Natural killer cell (primary cell): Measurements from ENCODE around the gene CHSY1. TPM values are rescaled to one million over a fixed set of nuclear protein-coding genes. Genes with fewer than 3 reads are reported as not detected.

Experiments used
- ATAC-seq, 3 donors: fragments of 150-1000 bp in 2 of 3; fragments of 200-7000 bp in 1 of 3; cut with Tn5 transposase; 1 replicate in 1 of 3; 2 replicates in 2 of 3; pipeline ENCODE4 v1.10.0; 2021; ENCODE audit warnings: mild to moderate bottlenecking in 2 of 3, moderate library complexity in 2 of 3
- DNase-seq, 2 donors: peaks; one replicate each; pipeline versions ENCODE4 v3.0.0 to v3.0.0-alpha.2; 2013 to 2021; ENCODE audit warnings: mixed read lengths in 1 of 2
- H3K27ac ChIP-seq: one replicate; pipeline ENCODE4 v1.5.1; 2013; ENCODE audit warnings: mild to moderate bottlenecking, low read length
- H3K27me3 ChIP-seq: one replicate; pipeline ENCODE4 v1.6.1; 2013; ENCODE audit warnings: low read length; ENCODE audit not compliant: control insufficient read depth, insufficient read depth
- H3K36me3 ChIP-seq: one replicate; pipeline ENCODE4 v1.6.1; 2013; ENCODE audit warnings: low read length; ENCODE audit not compliant: control insufficient read depth, insufficient read depth
- H3K4me1 ChIP-seq: one replicate; pipeline ENCODE4 v1.6.1; 2013; ENCODE audit warnings: low read length; ENCODE audit not compliant: control insufficient read depth, insufficient read depth
- H3K4me3 ChIP-seq: one replicate; pipeline ENCODE4 v1.5.1; 2013; ENCODE audit warnings: low read length
- H3K9me3 ChIP-seq: one replicate; pipeline ENCODE4 v1.6.1; 2013; ENCODE audit warnings: low read length; ENCODE audit not compliant: control insufficient read depth, insufficient read depth
- H3K27ac Mint-ChIP-seq, 2 donors: one replicate each; pipeline ENCODE4 v1.8.0; 2022; ENCODE audit warnings: mild to moderate bottlenecking in 2 of 2, mixed read lengths in 2 of 2, moderate library complexity in 1 of 2
- H3K27me3 Mint-ChIP-seq, 2 donors: one replicate each; pipeline ENCODE4 v1.8.0; 2022; ENCODE audit warnings: low read depth in 2 of 2, mixed read lengths in 2 of 2
- H3K36me3 Mint-ChIP-seq: one replicate; pipeline ENCODE4 v1.8.0; 2022; ENCODE audit warnings: mixed read lengths
- H3K4me1 Mint-ChIP-seq, 2 donors: one replicate each; pipeline ENCODE4 v1.8.0; 2022; ENCODE audit warnings: mixed read lengths in 2 of 2
- H3K4me3 Mint-ChIP-seq: one replicate; pipeline ENCODE4 v1.8.0; 2022; ENCODE audit warnings: mild to moderate bottlenecking, moderate library complexity, mixed read lengths
- H3K9me3 Mint-ChIP-seq, 2 donors: one replicate each; pipeline ENCODE4 v1.8.0; 2022; ENCODE audit warnings: mixed read lengths in 2 of 2
- WGBS: methylation state at CpG from one replicate; pipeline ENCODE4 v1.1.7; 2013; ENCODE audit warnings: missing lambda C conversion rate; ENCODE audit not compliant: insufficient coverage; 5-methylcytosine and 5-hydroxymethylcytosine counted together
- intact Hi-C: fragments of 100-400 bp; cut with micrococcal nuclease; formaldehyde crosslinking; loops from one replicate; pipeline ENCODE4 v1.14.2; 2022
- total RNA-seq, 4 donors: library from RNA; stranded (reverse); fragments of 120-200 nt in 1 of 4; gene quantifications; one replicate each; pipeline versions ENCODE4 v1.2.3 to v1.2.4, GENCODE V29; 2013 to 2022
- TF ChIP-seq, protein P1 (sequence below): fragments of 200-600 bp; IDR thresholded peaks from one replicate; pipeline ENCODE4 v1.8.0; 2022; ENCODE audit warnings: antibody characterized with exemption

Gene CHSY1
- total RNA-seq, 3 donors from 2014 or later (not counting 1 experiment from before 2014, with no cell fraction given), result 21.1 to 32.5 (median 30.8) TPM

DNA sequence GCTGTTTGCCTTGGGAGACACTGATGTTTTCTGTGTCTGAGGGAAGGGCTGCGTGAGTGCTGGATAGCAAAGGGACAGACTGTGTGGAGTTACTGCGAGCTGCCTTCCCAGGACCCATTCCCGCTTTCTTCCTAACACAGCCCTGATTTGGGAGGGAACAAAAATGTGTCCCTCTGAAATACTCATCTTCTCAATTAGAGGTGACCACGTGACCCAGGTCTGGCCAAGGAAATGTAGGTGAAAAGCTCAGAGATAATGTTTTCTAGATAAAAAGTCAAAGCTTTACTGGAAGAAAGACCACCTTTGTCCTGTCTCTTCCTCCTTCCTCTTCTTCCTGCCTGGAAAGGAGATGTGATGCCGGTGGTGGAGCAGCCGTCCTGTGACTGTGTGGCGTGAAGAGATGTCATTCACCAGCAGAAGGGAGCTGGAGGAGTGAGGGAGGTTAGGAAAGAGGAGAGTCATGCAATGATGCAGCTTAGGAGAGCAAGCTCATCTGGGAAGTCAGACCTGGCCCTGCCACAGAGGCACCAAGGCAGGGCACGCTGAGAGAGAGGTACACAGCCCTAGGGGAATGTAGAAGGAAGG is 105.6 kb downstream of the CHSY1 start:
- H3K4me1 ChIP-seq, result peaks cover 18% of the 10 kb centered on the region
- Mint-ChIP-seq H3K9me3 (peaks cover 0 to 3% of the 10 kb centered on the region in 2 donors), H3K36me3 (no peaks in the 10 kb centered on the region), H3K4me3 (no peak overlapping the region), H3K4me1 (peaks cover 9 to 19% of the 10 kb centered on the region in 2 donors), H3K27ac (no peak overlapping the region), H3K27me3 (no peaks in the 10 kb centered on the region)
- no peaks in the 10 kb centered on the region for H3K9me3 ChIP-seq
- no peak for ATAC-seq
- no peaks in the 10 kb centered on the region for H3K27me3 ChIP-seq
- TF ChIP-seq, protein P1, sequence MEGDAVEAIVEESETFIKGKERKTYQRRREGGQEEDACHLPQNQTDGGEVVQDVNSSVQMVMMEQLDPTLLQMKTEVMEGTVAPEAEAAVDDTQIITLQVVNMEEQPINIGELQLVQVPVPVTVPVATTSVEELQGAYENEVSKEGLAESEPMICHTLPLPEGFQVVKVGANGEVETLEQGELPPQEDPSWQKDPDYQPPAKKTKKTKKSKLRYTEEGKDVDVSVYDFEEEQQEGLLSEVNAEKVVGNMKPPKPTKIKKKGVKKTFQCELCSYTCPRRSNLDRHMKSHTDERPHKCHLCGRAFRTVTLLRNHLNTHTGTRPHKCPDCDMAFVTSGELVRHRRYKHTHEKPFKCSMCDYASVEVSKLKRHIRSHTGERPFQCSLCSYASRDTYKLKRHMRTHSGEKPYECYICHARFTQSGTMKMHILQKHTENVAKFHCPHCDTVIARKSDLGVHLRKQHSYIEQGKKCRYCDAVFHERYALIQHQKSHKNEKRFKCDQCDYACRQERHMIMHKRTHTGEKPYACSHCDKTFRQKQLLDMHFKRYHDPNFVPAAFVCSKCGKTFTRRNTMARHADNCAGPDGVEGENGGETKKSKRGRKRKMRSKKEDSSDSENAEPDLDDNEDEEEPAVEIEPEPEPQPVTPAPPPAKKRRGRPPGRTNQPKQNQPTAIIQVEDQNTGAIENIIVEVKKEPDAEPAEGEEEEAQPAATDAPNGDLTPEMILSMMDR, result no peak
- no peak for DNase-seq
- no peak overlapping the region for H3K4me3 ChIP-seq
- H3K36me3 ChIP-seq, result no peaks in the 10 kb centered on the region
- intact Hi-C loops, result no loop called here
- 94% methylated on average over 7 of the region's 8 CpGs for WGBS
- no peak overlapping the region for H3K27ac ChIP-seq

DNA sequence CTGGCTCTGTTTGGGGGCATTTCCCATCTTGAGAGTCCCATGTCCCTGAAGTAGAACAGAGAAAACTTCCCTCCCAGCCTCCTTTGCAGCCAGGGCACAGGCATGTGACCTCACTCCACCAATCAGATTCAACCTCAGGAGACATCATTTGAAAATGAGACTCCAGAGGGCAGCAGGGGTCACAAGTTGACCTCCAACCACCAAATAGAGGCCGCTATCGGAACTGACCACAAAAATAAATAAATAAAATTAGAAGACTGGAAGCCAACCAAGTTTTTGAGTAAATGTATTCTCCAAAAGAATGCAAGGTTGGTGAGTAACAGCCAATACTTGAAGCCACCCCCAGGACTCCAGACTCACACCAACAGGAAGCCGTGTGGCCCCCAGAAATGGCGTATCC is 106.5 kb downstream of the CHSY1 start:
- H3K27ac Mint-ChIP-seq, result no peak overlapping the region
- no CpG with 5 or more reads among the region's 4 CpGs for WGBS

DNA sequence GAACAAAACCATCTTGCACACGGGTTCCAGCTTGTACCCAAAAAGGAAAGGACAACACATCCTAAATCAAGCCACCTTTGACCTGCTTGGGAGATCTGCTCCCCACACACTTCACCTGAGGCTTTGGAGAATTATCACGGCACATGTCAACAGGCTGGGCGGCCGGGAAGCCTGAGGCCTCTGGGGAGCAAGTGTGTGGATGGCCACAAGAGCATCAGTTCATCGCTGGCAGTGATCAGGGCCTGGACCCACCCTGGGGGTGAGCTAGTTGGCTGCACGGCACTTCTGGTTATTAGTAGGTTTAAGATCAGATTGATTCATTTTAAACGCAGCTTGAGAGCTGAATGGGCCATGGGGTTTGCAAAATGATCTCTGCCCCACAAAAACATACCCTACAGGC is 108.5 kb downstream of the CHSY1 start:
- Mint-ChIP-seq H3K4me1 (peaks cover 9 to 12% of the 10 kb centered on the region in 2 donors), H3K4me3 (no peak overlapping the region)
- TF ChIP-seq, protein P1, result no peak

More for the DNA sequence above, 106.5 kb downstream of the CHSY1 start:
- Mint-ChIP-seq H3K27me3 (no peaks in the 10 kb centered on the region), H3K4me3 (no peak overlapping the region), H3K9me3 (peaks cover 0 to 3% of the 10 kb centered on the region in 2 donors), H3K4me1 (peaks cover 9 to 18% of the 10 kb centered on the region in 2 donors), H3K36me3 (no peaks in the 10 kb centered on the region)
- peaks cover 18% of the 10 kb centered on the region for H3K4me1 ChIP-seq
- H3K27ac ChIP-seq, result no peak overlapping the region
- H3K9me3 ChIP-seq, result no peaks in the 10 kb centered on the region
- TF ChIP-seq, protein P1, result no peak
- DNase-seq (no peak), ATAC-seq (no peak)
- intact Hi-C loops, result no loop called here
- H3K4me3 ChIP-seq, result no peak overlapping the region
- no peaks in the 10 kb centered on the region for H3K36me3 ChIP-seq
- no peaks in the 10 kb centered on the region for H3K27me3 ChIP-seq

DNA sequence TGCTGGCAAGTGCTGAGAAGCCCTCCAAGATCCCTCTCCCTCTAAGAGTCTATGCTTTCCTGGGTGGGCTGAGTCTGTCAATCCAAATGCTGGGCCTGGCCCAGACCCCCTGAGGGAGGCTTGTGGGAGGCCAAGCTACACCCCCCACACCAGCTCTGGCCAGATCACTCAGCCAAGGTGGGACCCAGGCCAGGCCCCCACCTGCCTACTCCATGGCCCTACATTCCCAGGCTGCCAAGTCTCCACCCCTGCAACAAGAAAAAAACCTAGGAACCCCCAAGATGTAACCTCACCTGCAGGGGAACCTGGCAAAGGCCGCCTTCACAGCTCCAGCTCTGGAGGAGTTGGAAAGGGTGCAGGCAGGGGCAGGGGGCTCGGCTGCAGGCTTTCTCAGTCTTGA is 109.1 kb downstream of the CHSY1 start:
- 98% methylated on average over 2 of the region's 2 CpGs for WGBS
- no peaks in the 10 kb centered on the region for H3K9me3 ChIP-seq
- DNase-seq, result no peak
- intact Hi-C loops, result no loop called here
- H3K27me3 Mint-ChIP-seq, result no peaks in the 10 kb centered on the region
- no peak overlapping the region for H3K4me3 ChIP-seq
- peaks cover 0 to 3% of the 10 kb centered on the region in 2 donors for H3K9me3 Mint-ChIP-seq
- H3K27me3 ChIP-seq, result no peaks in the 10 kb centered on the region
- H3K27ac ChIP-seq, result no peak overlapping the region
- peaks cover 10 to 11% of the 10 kb centered on the region in 2 donors for H3K4me1 Mint-ChIP-seq
- H3K4me3 Mint-ChIP-seq, result no peak overlapping the region
- H3K4me1 ChIP-seq, result peaks cover 11% of the 10 kb centered on the region
- no peaks in the 10 kb centered on the region for H3K36me3 Mint-ChIP-seq
- no peak overlapping the region for H3K27ac Mint-ChIP-seq
- ATAC-seq, result no peak
- TF ChIP-seq, protein P1, result no peak
- H3K36me3 ChIP-seq, result no peaks in the 10 kb centered on the region

More for the DNA sequence above, 108.5 kb downstream of the CHSY1 start:
- H3K27me3 ChIP-seq, result no peaks in the 10 kb centered on the region
- H3K4me3 ChIP-seq, result no peak overlapping the region
- Mint-ChIP-seq H3K27ac (no peak overlapping the region), H3K27me3 (no peaks in the 10 kb centered on the region), H3K9me3 (peaks cover 0 to 3% of the 10 kb centered on the region in 2 donors), H3K36me3 (no peaks in the 10 kb centered on the region)
- H3K36me3 ChIP-seq, result no peaks in the 10 kb centered on the region
- intact Hi-C loops, result no loop called here
- peaks cover 11% of the 10 kb centered on the region for H3K4me1 ChIP-seq
- 87% methylated on average over 6 of the region's 7 CpGs for WGBS
- ATAC-seq (no peak), DNase-seq (no peak)
- no peaks in the 10 kb centered on the region for H3K9me3 ChIP-seq
- H3K27ac ChIP-seq, result no peak overlapping the region
